HepG2 (cell line): ENCODE measurements around the gene ANKS1B. TPM values are rescaled to one million over a fixed set of nuclear protein-coding genes. Genes with fewer than 3 reads are reported as not detected.
A peak's percentile ranks its signal among the peaks of the same experiment; 100 is the strongest.

ENCODE experiments used
- ATAC-seq: fragments of 200-7000 bp; cut with Tn5 transposase; 3 replicates; pipeline ENCODE4 v1.9.1; 2020; ENCODE audit warnings: mild to moderate bottlenecking, moderate library complexity
- BruUV-seq: library from RNA; stranded (reverse); fragments of 400-500 nt; replicated peaks from 2 replicates; lab custom pipeline; 2021; lab: Mats Ljungman, UMichigan
- CTCF ChIA-PET: fragments of 300-600 bp; formaldehyde crosslinking; extraction: SDS; loops from one replicate; lab custom pipeline; 2021; ENCODE audit warnings: low total read pairs, inconsistent platforms, low intra/inter-chr PET ratio; lab: Yijun Ruan, JAX
- POLR2A ChIA-PET: fragments of 350-600 bp; sonication (Branson Sonifier 250); formaldehyde crosslinking; loops from one replicate; lab custom pipeline; 2020; ENCODE audit warnings: antibody characterized with exemption, inconsistent platforms; lab: Yijun Ruan, JAX
- DNase-seq: peaks from one replicate; pipeline ENCODE4 v3.0.0-alpha.2; 2015; ENCODE audit warnings: low spot score
- FAIRE-seq: peaks from 3 replicates; lab custom pipeline; 2011; peaks lifted over from hg19 to GRCh38; lab: Jason Lieb, UNC
- H2AFZ ChIP-seq: one replicate; pipeline ENCODE4 v1.6.1; 2011; ENCODE audit warnings: low read length, inconsistent platforms
- H3K27ac ChIP-seq: fragments of 300-600 bp; 3 replicates; pipeline ENCODE4 v1.8.0; 2011; ENCODE audit warnings: mixed run types, mild to moderate bottlenecking, mixed read lengths, low read length, inconsistent platforms; ENCODE audit not compliant: insufficient read depth; ENCODE audit errors: extremely low read length
- H3K27me3 ChIP-seq, 2 experiments: fragments of 200-600 bp in 1 of 2; 2 replicates in 1 of 2; 3 replicates in 1 of 2; pipeline versions ENCODE4 v1.6.0 to v1.8.0; 2011; ENCODE audit warnings: low read length in 2 of 2, mild to moderate bottlenecking in 2 of 2, moderate library complexity in 2 of 2, inconsistent platforms in 1 of 2; ENCODE audit not compliant: insufficient read depth in 2 of 2, control insufficient read depth in 1 of 2
- H3K36me3 ChIP-seq, 2 experiments: fragments of 200-600 bp in 1 of 2; replicated peaks in 1 of 2; 2 replicates in 1 of 2; 3 replicates in 1 of 2; pipeline versions ENCODE4 v1.5.1 to v1.8.0; 2011; ENCODE audit warnings: low read length in 2 of 2, inconsistent platforms in 1 of 2; ENCODE audit not compliant: insufficient read depth in 2 of 2, control insufficient read depth in 1 of 2
- H3K4me1 ChIP-seq: 2 replicates; pipeline ENCODE4 v1.5.1; 2012; ENCODE audit warnings: low read length, inconsistent platforms; ENCODE audit not compliant: insufficient read depth
- H3K4me2 ChIP-seq: 2 replicates; pipeline ENCODE4 v1.6.0; 2011; ENCODE audit warnings: low read depth, low read length, inconsistent platforms
- H3K4me3 ChIP-seq, 3 experiments: fragments of 200-600 bp in 1 of 3; sonication (generic), shearing (Covaris generic) in 1 of 3; replicated peaks in 1 of 3; 2 replicates each; pipeline ENCODE4 v1.5.1; 2011 to 2016; ENCODE audit warnings: low read length in 3 of 3, inconsistent platforms in 2 of 3, low read depth in 2 of 3, mild to moderate bottlenecking in 2 of 3, control low read depth in 1 of 3, mixed read lengths in 1 of 3; ENCODE audit not compliant: insufficient read depth in 1 of 3
- H3K79me2 ChIP-seq: one replicate; pipeline ENCODE4 v1.6.1; 2011; ENCODE audit warnings: low read length, inconsistent platforms; ENCODE audit not compliant: insufficient read depth
- H3K9ac ChIP-seq: 2 replicates; pipeline ENCODE4 v1.6.0; 2011; ENCODE audit warnings: mild to moderate bottlenecking, low read depth, low read length, inconsistent platforms; ENCODE audit not compliant: insufficient read depth
- H3K9me3 ChIP-seq: 2 replicates; pipeline ENCODE4 v1.5.1; 2012; ENCODE audit warnings: mild to moderate bottlenecking, low read length
- H4K20me1 ChIP-seq: 2 replicates; pipeline ENCODE4 v1.6.0; 2011; ENCODE audit warnings: inconsistent platforms, mild to moderate bottlenecking, low read length, moderate library complexity; ENCODE audit not compliant: insufficient read depth
- CTCF ChIP-seq: sonication (generic); formaldehyde crosslinking; IDR thresholded peaks from 2 replicates; pipeline ENCODE4 v1.5.0; 2020; ENCODE audit warnings: mild to moderate bottlenecking, missing genetic modification reagents, moderate library complexity
- MLX ChIP-seq: IDR thresholded peaks from 2 replicates; pipeline ENCODE4 v1.6.1; 2016
- RBAK ChIP-seq: sonication (generic); formaldehyde crosslinking; IDR thresholded peaks from 2 replicates; pipeline ENCODE4 v1.5.1; 2020; ENCODE audit warnings: mild to moderate bottlenecking, missing genetic modification reagents
- STAG1 ChIP-seq: sonication (generic); formaldehyde crosslinking; IDR thresholded peaks from 2 replicates; pipeline ENCODE4 v1.4.0; 2020; ENCODE audit warnings: missing genetic modification reagents
- WGBS: methylation state at CpG from one replicate; pipeline ENCODE4 v1.1.6; 2017; ENCODE audit warnings: low lambda C conversion rate; 5-methylcytosine and 5-hydroxymethylcytosine counted together
- in situ Hi-C: cut with HindIII; loops from 2 replicates; pipeline ENCODE4 v1.10.0; 2017; ENCODE audit warnings: low pct_unique_long_range_greater_than_20kb; ENCODE audit not compliant: extremely low pct_ligation_motif_present
- intact Hi-C: fragments of 100-400 bp; cut with micrococcal nuclease; formaldehyde crosslinking; loops from one replicate; pipeline ENCODE4 v1.10.0; 2022; ENCODE audit not compliant: unreplicated experiment
- polyA plus RNA-seq, 8 experiments: library from polyadenylated mRNA; depleted of rRNA in 3 of 8; stranded (reverse) in 7 of 8; unstranded in 1 of 8; fragments of >200 nt; fragmentation: Illumina TruSeq in 4 of 8; extraction: Trizol in 4 of 8; gene quantifications; 2 replicates each; pipeline versions ENCODE4 v1.2.1 to v1.2.3, GENCODE V29; 2011 to 2016; ENCODE audit warnings: low read depth in 4 of 8, missing spikeins in 1 of 8, mixed read lengths in 1 of 8; ENCODE audit not compliant: insufficient read depth in 1 of 8
- total RNA-seq, 5 experiments: library from RNA; depleted of rRNA; stranded (reverse); fragments of >200 nt; fragmentation: Illumina TruSeq; extraction: Trizol; gene quantifications; 2 replicates each; pipeline ENCODE4 v1.2.3, GENCODE V29; 2016; ENCODE audit warnings: low read depth in 1 of 5

Gene ANKS1B
- total and polyA plus RNA-seq, 2 of the 13 experiments (the other 11 are each of a cell fraction or from before 2014, with no cell fraction given): 0.15 TPM; not detected in 1

- Histone ChIP-seq H3K36me3 (no peaks in the 10 kb centered on the region), H3K27me3 (no peaks in the 10 kb centered on the region), H3K9ac (no peak overlapping the region), H3K27ac (no peak overlapping the region), H3K4me3 (no peak overlapping the region), H4K20me1 (no peaks in the 10 kb centered on the region), H3K79me2 (no peaks in the 10 kb centered on the region), H3K4me2 (no peak overlapping the region), H3K4me1 (no peaks in the 10 kb centered on the region), H2AFZ (no peak overlapping the region), H3K9me3 (no peaks in the 10 kb centered on the region)
- no TSS peak for BruUV-seq
- ATAC-seq (no peak), FAIRE-seq (no peak), DNase-seq (no peak)
- in situ Hi-C loops: no loop called here
- TF ChIP-seq MLX (CRISPR knock-in tag): no peak
- WGBS: under 1% methylated on average over 6 of the region's 6 CpGs
- CTCF ChIA-PET: no interaction called here
- intact Hi-C loops: no loop called here
- POLR2A ChIA-PET: no interaction called here
These were observed 592.5 kb downstream of the ANKS1B start for GRCh38 chr12:99392091-99392850.

- no peak overlapping the region for H3K27ac ChIP-seq
- no peaks in the 10 kb centered on the region for H3K79me2 ChIP-seq
- no peak for FAIRE-seq
- no peak for DNase-seq
- in situ Hi-C loops: no loop called here
- H3K9me3 ChIP-seq: no peaks in the 10 kb centered on the region
- peak; percentile 83 for ATAC-seq
- H3K9ac ChIP-seq: no peak overlapping the region
- POLR2A ChIA-PET: no interaction called here
- no peaks in the 10 kb centered on the region for H4K20me1 ChIP-seq
- no peak overlapping the region for H2AFZ ChIP-seq
- no peaks in the 10 kb centered on the region for H3K27me3 ChIP-seq
- H3K36me3 ChIP-seq: no peaks in the 10 kb centered on the region
- H3K4me2 ChIP-seq: no peak overlapping the region
- no peak overlapping the region for H3K4me3 ChIP-seq
- CTCF ChIA-PET: no interaction called here
- TF ChIP-seq STAG1 (0 out of 2 replicates have a peak, but pooled peaks have one; percentile 24), CTCF (CRISPR knock-in tag) (0 out of 2 replicates have a peak, but pooled peaks have one; percentile 39), RBAK (CRISPR knock-in tag) (no peak)
- TF ChIP-seq, all 625 proteins: peak for 2
- WGBS: 17% methylated on average over 7 of the region's 7 CpGs
- BruUV-seq: no TSS peak
- H3K4me1 ChIP-seq: no peaks in the 10 kb centered on the region
- intact Hi-C loops: loop anchor here (1.0 kb wide), 1 partner anchor 269 kb away; no protein-coding TSS in a partner anchor
These were observed 594.0 kb downstream of the ANKS1B start for GRCh38 chr12:99390707-99391106.
